Activated B cell treated with CpG ODN at 0.5 μM for 24 hours (primary cell): ENCODE results near the gene PKP1. TPM values are rescaled to one million over a fixed set of nuclear protein-coding genes. Genes with fewer than 3 reads are reported as not detected.

Experiments
- ATAC-seq: fragments of 200-7000 bp; cut with Tn5 transposase; one replicate; pipeline ENCODE4 v1.10.0; 2021; ENCODE audit warnings: low read depth, mild to moderate bottlenecking, moderate library complexity
- CTCF ChIA-PET: fragments of 350-600 bp; sonication (Branson Sonifier 250); formaldehyde crosslinking; loops from one replicate; lab custom pipeline; 2021; ENCODE audit warnings: antibody characterized with exemption; lab: Charles Lee
- POLR2A ChIA-PET: fragments of 350-600 bp; sonication (Branson Sonifier 250); formaldehyde crosslinking; loops from one replicate; lab custom pipeline; 2021; ENCODE audit warnings: antibody characterized with exemption; lab: Charles Lee
- DNase-seq: peaks from one replicate; pipeline ENCODE4 v3.0.0; 2022
- H3K27ac Mint-ChIP-seq: one replicate; pipeline ENCODE4 v1.8.0; 2020; ENCODE audit warnings: mixed read lengths
- H3K27me3 Mint-ChIP-seq: one replicate; pipeline ENCODE4 v1.8.0; 2021; ENCODE audit warnings: mixed read lengths
- H3K36me3 Mint-ChIP-seq: one replicate; pipeline ENCODE4 v1.8.0; 2021; ENCODE audit warnings: low read depth, mixed read lengths
- H3K4me1 Mint-ChIP-seq: one replicate; pipeline ENCODE4 v1.8.0; 2021; ENCODE audit warnings: mixed read lengths
- H3K4me3 Mint-ChIP-seq: one replicate; pipeline ENCODE4 v1.8.0; 2020; ENCODE audit warnings: mild to moderate bottlenecking, mixed read lengths
- H3K9me3 Mint-ChIP-seq: one replicate; pipeline ENCODE4 v1.8.0; 2020; ENCODE audit warnings: mixed read lengths
- intact Hi-C: fragments of 100-400 bp; cut with micrococcal nuclease; formaldehyde crosslinking; loops from one replicate; pipeline ENCODE4 v1.15.1; 2024
- total RNA-seq: library from RNA; stranded (reverse); gene quantifications from 2 replicates; pipeline ENCODE4 v1.2.3, GENCODE V29; 2022
- TF ChIP-seq, protein P1 (sequence below): fragments of 200-600 bp; IDR thresholded peaks from one replicate; pipeline ENCODE4 v1.8.0; 2022; ENCODE audit warnings: antibody characterized with exemption, mild to moderate bottlenecking

The PKP1 gene
- total RNA-seq, 1 donor from 2014 or later: not detected

DNA sequence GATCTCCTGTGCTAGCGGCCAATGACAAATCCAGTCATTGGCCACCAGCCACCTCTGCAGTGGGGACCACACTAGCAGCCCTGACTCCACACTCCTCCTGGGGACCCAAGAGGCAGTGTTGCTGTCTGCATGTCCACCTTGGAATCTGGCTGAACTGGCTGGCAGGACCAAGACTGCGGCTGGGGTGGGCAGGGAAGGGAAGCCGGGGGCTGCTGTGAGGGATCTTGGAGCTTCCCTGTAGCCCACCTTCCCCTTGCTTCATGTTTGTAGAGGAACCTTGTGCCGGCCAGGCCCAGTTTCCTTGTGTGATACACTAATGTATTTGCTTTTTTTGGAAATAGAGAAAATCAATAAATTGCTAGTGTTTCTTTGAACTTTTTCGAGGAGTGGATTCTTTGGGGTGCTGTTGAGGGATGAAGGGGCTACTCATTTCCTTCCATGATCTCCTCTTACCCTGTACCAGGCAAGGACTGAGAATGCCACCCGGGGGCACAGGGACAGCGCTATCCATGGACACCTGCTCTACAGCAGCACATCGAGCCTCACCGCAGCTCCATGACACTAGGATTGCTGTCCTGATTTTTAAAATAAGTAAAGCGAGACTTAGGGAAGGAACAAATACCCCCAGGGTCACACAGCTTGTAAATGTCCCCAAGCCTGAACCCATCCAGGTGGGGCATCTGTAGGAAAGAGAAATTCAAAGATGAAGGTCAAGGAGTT lies 49.5 kb downstream of the PKP1 start:
- intact Hi-C loops: no loop called here
- H3K27me3 Mint-ChIP-seq: peaks cover 2% of the 10 kb centered on the region
- ChIA-PET CTCF (no interaction called here), POLR2A (no interaction called here)
- no peaks in the 10 kb centered on the region for H3K36me3 Mint-ChIP-seq
- H3K9me3 Mint-ChIP-seq: no peaks in the 10 kb centered on the region
- DNase-seq (no peak), ATAC-seq (no peak)
- H3K4me1 Mint-ChIP-seq: no peaks in the 10 kb centered on the region
- H3K27ac Mint-ChIP-seq: no peak overlapping the region
- TF ChIP-seq, protein P1, sequence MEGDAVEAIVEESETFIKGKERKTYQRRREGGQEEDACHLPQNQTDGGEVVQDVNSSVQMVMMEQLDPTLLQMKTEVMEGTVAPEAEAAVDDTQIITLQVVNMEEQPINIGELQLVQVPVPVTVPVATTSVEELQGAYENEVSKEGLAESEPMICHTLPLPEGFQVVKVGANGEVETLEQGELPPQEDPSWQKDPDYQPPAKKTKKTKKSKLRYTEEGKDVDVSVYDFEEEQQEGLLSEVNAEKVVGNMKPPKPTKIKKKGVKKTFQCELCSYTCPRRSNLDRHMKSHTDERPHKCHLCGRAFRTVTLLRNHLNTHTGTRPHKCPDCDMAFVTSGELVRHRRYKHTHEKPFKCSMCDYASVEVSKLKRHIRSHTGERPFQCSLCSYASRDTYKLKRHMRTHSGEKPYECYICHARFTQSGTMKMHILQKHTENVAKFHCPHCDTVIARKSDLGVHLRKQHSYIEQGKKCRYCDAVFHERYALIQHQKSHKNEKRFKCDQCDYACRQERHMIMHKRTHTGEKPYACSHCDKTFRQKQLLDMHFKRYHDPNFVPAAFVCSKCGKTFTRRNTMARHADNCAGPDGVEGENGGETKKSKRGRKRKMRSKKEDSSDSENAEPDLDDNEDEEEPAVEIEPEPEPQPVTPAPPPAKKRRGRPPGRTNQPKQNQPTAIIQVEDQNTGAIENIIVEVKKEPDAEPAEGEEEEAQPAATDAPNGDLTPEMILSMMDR: no peak
- H3K4me3 Mint-ChIP-seq: no peak overlapping the region

DNA sequence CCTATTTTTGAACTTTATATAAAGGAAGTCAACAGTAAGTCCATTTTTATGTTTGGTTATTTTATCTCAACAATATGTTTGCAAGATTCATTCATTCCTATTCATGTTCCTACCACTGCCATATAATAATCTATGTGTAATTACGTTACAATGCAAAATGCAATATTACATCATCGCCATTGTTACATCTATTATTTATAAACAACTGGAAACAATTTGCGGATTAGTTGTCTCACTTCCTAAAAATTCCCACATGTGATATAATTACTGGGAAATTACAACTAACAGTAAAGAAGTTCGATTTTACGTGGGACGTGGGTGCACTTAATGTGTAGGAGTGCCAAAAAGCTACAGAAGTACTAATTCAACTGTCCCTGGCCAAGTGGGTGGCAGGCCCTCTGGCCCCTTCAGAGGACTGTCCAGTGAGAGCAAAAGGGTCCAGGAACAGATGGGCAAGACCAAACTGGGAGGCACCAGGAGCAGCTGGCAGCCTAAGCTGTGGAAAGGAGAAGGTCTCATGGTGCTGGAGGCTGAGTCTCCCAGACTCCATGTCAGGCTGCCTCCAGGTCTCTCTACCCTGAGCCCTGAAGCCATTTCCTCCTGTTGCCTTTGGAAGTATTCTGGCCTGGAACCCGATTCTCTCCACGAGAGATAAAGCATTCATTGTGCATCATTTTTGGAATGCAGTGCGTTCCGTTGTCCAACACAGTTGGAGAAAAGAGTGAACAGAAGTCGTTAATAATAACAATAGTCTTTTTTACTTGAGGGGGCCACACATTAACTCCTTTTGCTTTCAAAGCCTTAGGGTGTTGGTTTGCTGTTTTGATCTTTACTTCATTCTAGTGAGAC lies 51.2 kb downstream of the PKP1 start:
- ATAC-seq: no peak
- no peak overlapping the region for H3K4me3 Mint-ChIP-seq
- TF ChIP-seq, protein P1: no peak
- no peak for DNase-seq
- CTCF ChIA-PET: no interaction called here
- peaks cover 2% of the 10 kb centered on the region for H3K27me3 Mint-ChIP-seq
- no peaks in the 10 kb centered on the region for H3K4me1 Mint-ChIP-seq
- H3K36me3 Mint-ChIP-seq: no peaks in the 10 kb centered on the region
- POLR2A ChIA-PET: no interaction called here
- no peak overlapping the region for H3K27ac Mint-ChIP-seq
- intact Hi-C loops: no loop called here
- no peaks in the 10 kb centered on the region for H3K9me3 Mint-ChIP-seq

DNA sequence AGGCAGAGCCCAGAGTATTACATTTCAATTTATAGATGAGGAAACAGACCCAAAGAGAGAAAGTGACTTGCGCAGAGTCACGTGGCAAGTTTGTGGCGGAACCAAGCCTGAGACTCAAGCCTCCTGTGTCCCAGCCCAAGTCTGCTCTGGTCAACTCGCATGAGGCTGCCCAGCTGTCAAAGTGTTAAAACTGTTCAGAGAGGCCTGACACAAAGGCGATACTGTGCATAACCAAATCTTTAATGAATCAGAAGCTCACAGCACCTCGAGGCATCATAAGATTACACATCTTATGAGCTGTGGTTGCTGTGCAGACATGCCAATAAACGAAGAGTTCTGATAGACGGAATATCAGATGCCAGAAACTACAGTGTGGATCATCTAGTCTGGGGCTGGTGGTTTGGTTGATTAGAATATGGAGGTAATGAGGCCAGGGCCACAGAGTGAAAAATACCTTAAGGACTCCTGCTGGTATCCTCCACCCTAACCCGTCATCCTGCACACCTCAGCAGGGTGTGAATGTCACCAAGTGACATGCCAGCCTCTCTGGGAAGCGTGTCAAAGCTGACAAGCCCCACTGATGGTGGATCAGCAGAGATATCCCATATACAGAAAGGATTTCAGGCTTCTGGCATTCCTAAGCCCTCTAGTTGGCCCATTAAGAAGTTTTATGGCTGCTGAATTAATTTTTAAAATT lies 52.0 kb downstream of the PKP1 start:
- Mint-ChIP-seq H3K4me1 (no peaks in the 10 kb centered on the region), H3K36me3 (no peaks in the 10 kb centered on the region), H3K4me3 (no peak overlapping the region), H3K27ac (no peak overlapping the region), H3K9me3 (no peaks in the 10 kb centered on the region), H3K27me3 (peaks cover 2% of the 10 kb centered on the region)
- ATAC-seq: no peak
- ChIA-PET POLR2A (no interaction called here), CTCF (no interaction called here)
- intact Hi-C loops: no loop called here
- DNase-seq: no peak
- TF ChIP-seq, protein P1: no peak

DNA sequence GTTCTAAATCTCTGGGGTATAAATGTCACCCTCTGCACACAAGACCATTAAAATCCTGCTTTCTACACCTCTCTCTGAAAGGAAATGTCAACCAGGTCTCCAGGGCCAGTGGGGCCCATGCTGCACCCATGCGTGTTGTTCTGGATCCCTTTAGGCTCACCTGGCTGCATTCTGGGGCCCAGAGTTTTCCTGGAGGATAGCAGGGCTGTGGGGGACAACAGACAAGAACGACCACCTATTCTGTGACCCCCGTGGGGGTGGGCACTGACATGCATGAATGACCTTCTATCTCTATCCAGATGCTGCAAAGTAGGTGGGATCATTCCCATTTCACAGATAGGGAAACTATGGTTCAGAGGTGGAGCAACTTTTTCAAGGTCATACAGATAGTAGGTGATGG lies 52.6 kb downstream of the PKP1 start:
- H3K27me3 Mint-ChIP-seq: peaks cover 2% of the 10 kb centered on the region
- no peak overlapping the region for H3K27ac Mint-ChIP-seq
- ChIA-PET CTCF (no interaction called here), POLR2A (no interaction called here)
- H3K4me3 Mint-ChIP-seq: no peak overlapping the region
- TF ChIP-seq, protein P1: no peak
- no peaks in the 10 kb centered on the region for H3K9me3 Mint-ChIP-seq
- no peak for ATAC-seq
- H3K4me1 Mint-ChIP-seq: no peaks in the 10 kb centered on the region
- no peaks in the 10 kb centered on the region for H3K36me3 Mint-ChIP-seq
- no peak for DNase-seq
- intact Hi-C loops: no loop called here
